IMR-90 (cell line): ENCODE data around the gene LIPE. TPM values are rescaled to one million over a fixed set of nuclear protein-coding genes. Genes with fewer than 3 reads are reported as not detected.

Experiments
- ATAC-seq: fragments of 200-7000 bp; cut with Tn5 transposase; 2 replicates; pipeline ENCODE4 v1.9.1; 2020; ENCODE audit warnings: low read depth, mild to moderate bottlenecking, moderate library complexity
- BruUV-seq: library from RNA; stranded (reverse); fragments of 400-500 nt; replicated peaks from 2 replicates; lab custom pipeline; 2021; lab: Mats Ljungman, UMichigan
- CTCF ChIA-PET: fragments of 300-600 bp; formaldehyde crosslinking; extraction: SDS; loops from one replicate; lab custom pipeline; 2021; ENCODE audit warnings: antibody characterized with exemption; lab: Yijun Ruan, JAX
- POLR2A ChIA-PET: fragments of 300-600 bp; sonication (Branson Sonifier 250); formaldehyde crosslinking; loops from one replicate; lab custom pipeline; 2022; ENCODE audit warnings: antibody characterized with exemption; ENCODE audit not compliant: unreplicated experiment; lab: Charles Lee
- DNase-seq: peaks from one replicate; pipeline ENCODE4 v3.0.0; 2013
- H2AFZ ChIP-seq: replicated peaks from 2 replicates; pipeline ENCODE3; 2013; ENCODE audit warnings: low read length, mild to moderate bottlenecking; ENCODE audit not compliant: poor library complexity
- H2AK5ac ChIP-seq: 2 replicates; pipeline ENCODE4 v1.6.1; 2013; ENCODE audit warnings: low read depth, low read length, inconsistent platforms
- H2AK9ac ChIP-seq: replicated peaks from 2 replicates; pipeline ENCODE3; 2013; ENCODE audit warnings: mild to moderate bottlenecking, low read depth, low read length, moderate library complexity; ENCODE audit not compliant: poor library complexity
- H2BK120ac ChIP-seq: 2 replicates; pipeline ENCODE4 v1.6.1; 2013; ENCODE audit warnings: low read depth, low read length, inconsistent platforms
- H2BK15ac ChIP-seq: 3 replicates; pipeline ENCODE4 v1.6.1; 2013; ENCODE audit warnings: low read depth, low read length, inconsistent platforms
- H2BK20ac ChIP-seq: 2 replicates; pipeline ENCODE4 v1.6.1; 2013; ENCODE audit warnings: low read depth, mild to moderate bottlenecking, inconsistent platforms, low read length, moderate library complexity
- H2BK5ac ChIP-seq: 2 replicates; pipeline ENCODE4 v1.6.1; 2013; ENCODE audit warnings: mild to moderate bottlenecking, low read depth, low read length, inconsistent platforms; ENCODE audit not compliant: poor library complexity, severe bottlenecking
- H3K14ac ChIP-seq: replicated peaks from 2 replicates; pipeline ENCODE4 v1.6.1; 2013; ENCODE audit warnings: low read depth, low read length, inconsistent platforms
- H3K18ac ChIP-seq: 2 replicates; pipeline ENCODE4 v1.6.1; 2013; ENCODE audit warnings: low read depth, low read length, control low read depth
- H3K23ac ChIP-seq: 2 replicates; pipeline ENCODE4 v1.6.1; 2013; ENCODE audit warnings: low read depth, low read length, inconsistent platforms
- H3K27ac ChIP-seq: 2 replicates; pipeline ENCODE4 v1.5.1; 2013; ENCODE audit warnings: mild to moderate bottlenecking, control low read depth, low read length; ENCODE audit not compliant: insufficient read depth
- H3K27me3 ChIP-seq: 2 replicates; pipeline ENCODE4 v1.6.1; 2013; ENCODE audit warnings: low read length; ENCODE audit not compliant: control insufficient read depth, insufficient read depth
- H3K36me3 ChIP-seq: 2 replicates; pipeline ENCODE4 v1.6.1; 2013; ENCODE audit warnings: low read length, mixed read lengths; ENCODE audit not compliant: control insufficient read depth, insufficient read depth
- H3K4ac ChIP-seq: 2 replicates; pipeline ENCODE4 v1.6.1; 2013; ENCODE audit warnings: low read depth, low read length, inconsistent platforms
- H3K4me1 ChIP-seq: 2 replicates; pipeline ENCODE4 v1.6.1; 2013; ENCODE audit warnings: low read length, mixed read lengths; ENCODE audit not compliant: control insufficient read depth, insufficient read depth
- H3K4me2 ChIP-seq: 2 replicates; pipeline ENCODE4 v1.6.1; 2013; ENCODE audit warnings: low read depth, mild to moderate bottlenecking, control low read depth, low read length, moderate library complexity
- H3K4me3 ChIP-seq: 2 replicates; pipeline ENCODE4 v1.5.1; 2013; ENCODE audit warnings: low read depth, mild to moderate bottlenecking, control low read depth, low read length, moderate library complexity; ENCODE audit not compliant: insufficient read depth
- H3K56ac ChIP-seq: 2 replicates; pipeline ENCODE4 v1.6.1; 2013; ENCODE audit warnings: low read length, inconsistent platforms; ENCODE audit not compliant: insufficient read depth; ENCODE audit errors: extremely low read depth
- H3K79me1 ChIP-seq, 2 experiments: 2 replicates each; pipeline ENCODE4 v1.6.1; 2013; ENCODE audit warnings: low read length in 2 of 2, inconsistent platforms in 1 of 2, low read depth in 1 of 2
- H3K9ac ChIP-seq: 2 replicates; pipeline ENCODE4 v1.6.1; 2013; ENCODE audit warnings: low read depth, low read length, control low read depth
- H3K9me1 ChIP-seq: 2 replicates; pipeline ENCODE4 v1.6.1; 2013; ENCODE audit warnings: low read length, inconsistent platforms; ENCODE audit not compliant: insufficient read depth
- H3K9me3 ChIP-seq: 2 replicates; pipeline ENCODE4 v1.6.1; 2013; ENCODE audit warnings: low read length; ENCODE audit not compliant: control insufficient read depth, insufficient read depth
- H4K20me1 ChIP-seq: 2 replicates; pipeline ENCODE4 v1.6.1; 2013; ENCODE audit warnings: low read length, inconsistent platforms; ENCODE audit not compliant: insufficient read depth
- H4K5ac ChIP-seq: 2 replicates; pipeline ENCODE4 v1.6.1; 2013; ENCODE audit warnings: mild to moderate bottlenecking, low read depth, low read length, control low read depth
- H4K8ac ChIP-seq, 2 experiments: 2 replicates each; pipeline ENCODE4 v1.6.1; 2013; ENCODE audit warnings: low read depth in 2 of 2, low read length in 2 of 2, control low read depth in 1 of 2, inconsistent platforms in 1 of 2
- H4K91ac ChIP-seq: 2 replicates; pipeline ENCODE4 v1.6.1; 2013; ENCODE audit warnings: low read depth, low read length, inconsistent platforms; ENCODE audit not compliant: insufficient read depth
- BHLHE40 ChIP-seq: fragments of 150-350 bp; IDR thresholded peaks from 2 replicates; pipeline ENCODE4 v1.6.1; 2016; ENCODE audit warnings: mild to moderate bottlenecking, low read depth, low read length
- CEBPB ChIP-seq: IDR thresholded peaks from 2 replicates; pipeline ENCODE4 v1.6.1; 2012; ENCODE audit warnings: low read depth, low read length, improper control_type of control experiment
- CHD1 ChIP-seq: IDR thresholded peaks from 2 replicates; pipeline ENCODE4 v1.6.1; 2012; ENCODE audit warnings: low read depth, low read length, improper control_type of control experiment
- FOS ChIP-seq: fragments of 150-350 bp; IDR thresholded peaks from 2 replicates; pipeline ENCODE4 v1.6.1; 2016; ENCODE audit warnings: low read depth, low read length
- MAFK ChIP-seq: IDR thresholded peaks from 2 replicates; pipeline ENCODE4 v1.6.1; 2012; ENCODE audit warnings: low read depth, low read length, improper control_type of control experiment
- MAZ ChIP-seq: IDR thresholded peaks from 2 replicates; pipeline ENCODE4 v1.6.1; 2012; ENCODE audit warnings: low read depth, mild to moderate bottlenecking, low read length, improper control_type of control experiment, moderate library complexity, borderline replicate concordance
- MXI1 ChIP-seq: IDR thresholded peaks from 2 replicates; pipeline ENCODE4 v1.6.1; 2012; ENCODE audit warnings: low read depth, mild to moderate bottlenecking, low read length, moderate library complexity, borderline replicate concordance
- NFE2L2 ChIP-seq: fragments of 150-350 bp; IDR thresholded peaks from 2 replicates; pipeline ENCODE4 v1.6.1; 2016; ENCODE audit warnings: low read depth, mild to moderate bottlenecking, low read length
- POLR2A ChIP-seq: IDR thresholded peaks from 2 replicates; pipeline ENCODE4 v1.6.1; 2012; ENCODE audit warnings: mild to moderate bottlenecking, low read depth, low read length
- RAD21 ChIP-seq: IDR thresholded peaks from 2 replicates; pipeline ENCODE4 v1.6.1; 2012; ENCODE audit warnings: low read length, improper control_type of control experiment
- RCOR1 ChIP-seq: IDR thresholded peaks from 2 replicates; pipeline ENCODE4 v1.6.1; 2012; ENCODE audit warnings: mild to moderate bottlenecking, low read length, improper control_type of control experiment; ENCODE audit not compliant: insufficient replicate concordance
- RFX5 ChIP-seq: IDR thresholded peaks from 2 replicates; pipeline ENCODE4 v1.8.0; 2012; ENCODE audit warnings: low read depth, mild to moderate bottlenecking, low read length, moderate library complexity
- SMC3 ChIP-seq: fragments of 150-350 bp; IDR thresholded peaks from 2 replicates; pipeline ENCODE4 v1.6.1; 2016; ENCODE audit warnings: low read depth, mild to moderate bottlenecking, antibody characterized with exemption, low read length, moderate library complexity
- WGBS, 2 experiments: methylation state at CpG; one replicate each; pipeline versions ENCODE4 v1.1.5 to v1.1.7; 2013; ENCODE audit warnings: missing lambda C conversion rate in 2 of 2; ENCODE audit not compliant: insufficient read length in 1 of 2; ENCODE audit errors: extremely low coverage in 2 of 2; 5-methylcytosine and 5-hydroxymethylcytosine counted together
- dilution Hi-C: fragments of 300-500 bp; cut with HindIII; formaldehyde crosslinking; loops from one replicate; pipeline ENCODE4 v1.14.3; 2018; ENCODE audit warnings: low sequenced_read_pairs; ENCODE audit not compliant: unreplicated experiment
- in situ Hi-C: fragments of 300-500 bp; cut with MboI; formaldehyde crosslinking; loops from 3 replicates; pipeline ENCODE4 v1.14.3; 2019; ENCODE audit warnings: low sequenced_read_pairs, inconsistent platforms, mixed read lengths
- intact Hi-C: fragments of 100-400 bp; cut with micrococcal nuclease; formaldehyde crosslinking; loops from 2 replicates; pipeline ENCODE4 v1.10.0; 2022
- polyA plus RNA-seq, 3 experiments: library from polyadenylated mRNA; depleted of rRNA; stranded (reverse); fragments of >200 nt; gene quantifications; 2 replicates each; pipeline ENCODE4 v1.2.3, GENCODE V29; 2012; ENCODE audit warnings: low replicate concordance in 1 of 3
- total RNA-seq: library from RNA; depleted of rRNA; stranded (reverse); fragments of >200 nt; gene quantifications from 2 replicates; pipeline ENCODE4 v1.2.3, GENCODE V29; 2012
- TF ChIP-seq, protein P1 (sequence below): fragments of 150-350 bp; IDR thresholded peaks from 2 replicates; pipeline ENCODE4 v1.6.1; 2017; ENCODE audit warnings: mild to moderate bottlenecking, antibody characterized with exemption, low read length, low read depth
- TF ChIP-seq, protein P2 (sequence below): fragments of 150-350 bp; IDR thresholded peaks from 2 replicates; pipeline ENCODE4 v1.6.1; 2016; ENCODE audit warnings: low read depth, mild to moderate bottlenecking, low read length, moderate library complexity, borderline replicate concordance
- TF ChIP-seq, protein P3 (sequence below): conservative IDR thresholded peaks from 2 replicates; pipeline ENCODE4 v1.5.1; 2012; ENCODE audit warnings: mild to moderate bottlenecking, low read depth, low read length, improper control_type of control experiment

The LIPE gene
- total and polyA plus RNA-seq, 2 of the 4 experiments (the other 2 are of a cell fraction), result 1.1 to 5.4 TPM

DNA sequence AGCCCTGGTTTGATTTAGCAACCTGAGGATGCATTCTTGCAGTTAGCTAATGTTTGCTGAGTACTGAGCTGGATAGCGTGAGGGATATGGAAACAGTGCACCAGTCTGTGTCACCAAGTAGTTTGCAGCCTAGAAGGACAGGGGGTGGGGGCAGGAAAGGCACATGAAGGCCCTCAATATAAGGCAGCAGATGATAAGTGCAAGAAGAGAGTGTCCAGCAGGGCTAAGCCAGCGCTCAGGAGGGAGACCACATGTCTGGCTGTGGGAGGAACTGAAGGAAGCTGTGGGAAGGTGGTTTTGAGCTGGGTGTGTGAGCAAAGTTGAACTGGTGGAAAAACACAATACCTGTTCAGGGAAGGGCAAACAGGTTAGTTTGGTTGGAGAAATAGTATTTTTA lies 13.9 kb upstream of the LIPE start:
- Histone ChIP-seq H3K14ac (no peak overlapping the region), H3K4me3 (no peak overlapping the region), H3K56ac (no peak overlapping the region), H3K4me2 (no peak overlapping the region), H3K4ac (no peak overlapping the region), H3K27me3 (peaks cover 23% of the 10 kb centered on the region), H4K91ac (no peak overlapping the region), H2BK5ac (no peak overlapping the region), H2AK9ac (no peak overlapping the region), H3K23ac (no peak overlapping the region), H3K9ac (no peak overlapping the region), H4K5ac (no peak overlapping the region), H3K9me1 (no peaks in the 10 kb centered on the region), H3K36me3 (no peaks in the 10 kb centered on the region), H4K20me1 (no peaks in the 10 kb centered on the region), H3K9me3 (no peaks in the 10 kb centered on the region), H3K79me1 (no peaks in the 10 kb centered on the region), H2BK15ac (no peak overlapping the region), H4K8ac (no peak overlapping the region), H2BK20ac (no peak overlapping the region), H3K27ac (no peak overlapping the region), H3K18ac (no peak overlapping the region), H3K4me1 (no peaks in the 10 kb centered on the region), H2BK120ac (no peak overlapping the region), H2AFZ (no peak overlapping the region), H2AK5ac (no peak overlapping the region)
- no TSS peak for BruUV-seq
- in situ Hi-C loops (no loop called here), intact Hi-C loops (no loop called here), dilution Hi-C loops (no loop called here)
- TF ChIP-seq, protein P1, sequence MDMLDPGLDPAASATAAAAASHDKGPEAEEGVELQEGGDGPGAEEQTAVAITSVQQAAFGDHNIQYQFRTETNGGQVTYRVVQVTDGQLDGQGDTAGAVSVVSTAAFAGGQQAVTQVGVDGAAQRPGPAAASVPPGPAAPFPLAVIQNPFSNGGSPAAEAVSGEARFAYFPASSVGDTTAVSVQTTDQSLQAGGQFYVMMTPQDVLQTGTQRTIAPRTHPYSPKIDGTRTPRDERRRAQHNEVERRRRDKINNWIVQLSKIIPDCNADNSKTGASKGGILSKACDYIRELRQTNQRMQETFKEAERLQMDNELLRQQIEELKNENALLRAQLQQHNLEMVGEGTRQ, result no peak
- TF ChIP-seq SMC3, result no peak
- no peak for TF ChIP-seq MXI1
- no peak for TF ChIP-seq FOS
- TF ChIP-seq BHLHE40, result no peak
- no peak for TF ChIP-seq MAZ
- TF ChIP-seq MAFK, result no peak
- TF ChIP-seq NFE2L2, result no peak
- TF ChIP-seq RFX5, result no peak
- TF ChIP-seq CHD1, result no peak
- no peak for TF ChIP-seq RCOR1
- TF ChIP-seq, protein P2, sequence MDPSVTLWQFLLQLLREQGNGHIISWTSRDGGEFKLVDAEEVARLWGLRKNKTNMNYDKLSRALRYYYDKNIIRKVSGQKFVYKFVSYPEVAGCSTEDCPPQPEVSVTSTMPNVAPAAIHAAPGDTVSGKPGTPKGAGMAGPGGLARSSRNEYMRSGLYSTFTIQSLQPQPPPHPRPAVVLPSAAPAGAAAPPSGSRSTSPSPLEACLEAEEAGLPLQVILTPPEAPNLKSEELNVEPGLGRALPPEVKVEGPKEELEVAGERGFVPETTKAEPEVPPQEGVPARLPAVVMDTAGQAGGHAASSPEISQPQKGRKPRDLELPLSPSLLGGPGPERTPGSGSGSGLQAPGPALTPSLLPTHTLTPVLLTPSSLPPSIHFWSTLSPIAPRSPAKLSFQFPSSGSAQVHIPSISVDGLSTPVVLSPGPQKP, result no peak
- TF ChIP-seq, protein P3, sequence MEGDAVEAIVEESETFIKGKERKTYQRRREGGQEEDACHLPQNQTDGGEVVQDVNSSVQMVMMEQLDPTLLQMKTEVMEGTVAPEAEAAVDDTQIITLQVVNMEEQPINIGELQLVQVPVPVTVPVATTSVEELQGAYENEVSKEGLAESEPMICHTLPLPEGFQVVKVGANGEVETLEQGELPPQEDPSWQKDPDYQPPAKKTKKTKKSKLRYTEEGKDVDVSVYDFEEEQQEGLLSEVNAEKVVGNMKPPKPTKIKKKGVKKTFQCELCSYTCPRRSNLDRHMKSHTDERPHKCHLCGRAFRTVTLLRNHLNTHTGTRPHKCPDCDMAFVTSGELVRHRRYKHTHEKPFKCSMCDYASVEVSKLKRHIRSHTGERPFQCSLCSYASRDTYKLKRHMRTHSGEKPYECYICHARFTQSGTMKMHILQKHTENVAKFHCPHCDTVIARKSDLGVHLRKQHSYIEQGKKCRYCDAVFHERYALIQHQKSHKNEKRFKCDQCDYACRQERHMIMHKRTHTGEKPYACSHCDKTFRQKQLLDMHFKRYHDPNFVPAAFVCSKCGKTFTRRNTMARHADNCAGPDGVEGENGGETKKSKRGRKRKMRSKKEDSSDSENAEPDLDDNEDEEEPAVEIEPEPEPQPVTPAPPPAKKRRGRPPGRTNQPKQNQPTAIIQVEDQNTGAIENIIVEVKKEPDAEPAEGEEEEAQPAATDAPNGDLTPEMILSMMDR, result no peak
- no peak for TF ChIP-seq POLR2A
- TF ChIP-seq RAD21, result no peak
- TF ChIP-seq CEBPB, result no peak
- CTCF ChIA-PET, result interaction anchor here (0.6 to 1.4 kb wide), 5 partner anchors 10 to 1435 kb away, joined by 3 to 9 read pairs (median 4); no protein-coding TSS in a partner anchor
- 56% methylated on average over 1 of the region's 2 CpGs; no CpG with 5 or more reads in 1 of the 2 experiments for WGBS, 2 experiments
- POLR2A ChIA-PET, result no interaction called here
- ATAC-seq, result no peak
- DNase-seq, result no peak
